Panc1 (cell line): Measurements from ENCODE around the gene MTHFR.

ENCODE experiments used
- CTCF ChIP-seq: fragments of 450-650 bp; IDR thresholded peaks from 2 replicates; pipeline ENCODE4 v1.5.1; 2017; ENCODE audit warnings: mild to moderate bottlenecking
- POLR2AphosphoS5 ChIP-seq: IDR thresholded peaks from 2 replicates; pipeline ENCODE4 v1.6.1; 2012; ENCODE audit warnings: mild to moderate bottlenecking, low read depth, low read length, moderate library complexity

- no peak for TF ChIP-seq POLR2AphosphoS5
- TF ChIP-seq CTCF: no peak
These were observed 1.4 kb upstream of the MTHFR start for GRCh38 chr1:11807133-11807532.
